ENCODE data around the gene ADAR. TPM values are rescaled to one million over a fixed set of nuclear protein-coding genes. Genes with fewer than 3 reads are reported as not detected.

Gene ADAR
- total RNA-seq, 3 donors from 2014 or later: 127 to 149 (median 137) TPM

DNA sequence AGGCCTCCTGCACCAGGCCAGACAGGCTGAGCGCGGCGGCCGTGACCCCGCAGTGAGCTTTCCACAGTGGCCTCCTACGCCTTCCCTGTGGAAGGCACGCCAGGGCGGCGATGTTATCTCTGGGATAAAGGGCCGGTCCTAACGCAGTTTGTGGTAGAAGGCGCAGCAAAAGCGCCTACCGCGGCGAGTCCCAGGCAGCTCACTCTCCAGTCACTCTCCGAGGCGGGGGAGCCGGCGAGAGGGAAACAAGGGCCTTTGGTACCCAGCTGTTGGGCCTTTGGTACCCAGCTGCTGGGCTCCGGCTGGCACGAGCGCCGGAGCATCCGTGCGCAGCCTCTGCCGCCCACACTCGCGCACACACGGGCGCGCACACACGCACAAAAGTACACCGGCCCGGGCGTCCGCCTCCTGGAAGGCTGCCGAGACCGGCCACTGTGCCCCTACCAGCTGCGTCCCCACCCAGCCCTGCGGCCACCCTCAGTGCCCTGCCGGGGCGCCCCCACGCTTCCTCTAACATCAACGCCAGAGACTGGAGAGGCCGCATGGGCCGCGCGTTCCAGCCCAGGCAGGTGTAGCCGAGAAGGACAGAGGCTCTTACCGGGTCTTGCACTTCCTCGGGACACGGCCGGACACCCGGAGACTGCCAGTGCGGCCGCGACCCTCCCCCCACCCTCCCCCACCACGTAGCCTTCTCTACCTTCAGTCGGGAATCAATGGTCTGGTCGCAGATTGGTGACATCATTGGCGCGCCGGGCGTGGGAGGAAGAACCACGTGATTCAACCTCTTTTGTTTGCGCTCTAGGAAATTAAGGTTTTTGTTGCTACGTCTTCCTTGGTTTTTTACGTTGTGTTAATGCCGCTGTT is 19.5 kb upstream of the ADAR start:
- Histone ChIP-seq H3K9me3 (peaks cover 2% of the 10 kb centered on the region), H3K4me3 (peak overlapping the region; percentile 91), H3K4me1 (ENCODE audit: low read depth) (peaks cover 10% of the 10 kb centered on the region), H3K36me3 (ENCODE audit: low read depth) (no peaks in the 10 kb centered on the region)
- peak; percentile 92 to 98 (median 94) for DNase-seq
- TF ChIP-seq, protein P1, sequence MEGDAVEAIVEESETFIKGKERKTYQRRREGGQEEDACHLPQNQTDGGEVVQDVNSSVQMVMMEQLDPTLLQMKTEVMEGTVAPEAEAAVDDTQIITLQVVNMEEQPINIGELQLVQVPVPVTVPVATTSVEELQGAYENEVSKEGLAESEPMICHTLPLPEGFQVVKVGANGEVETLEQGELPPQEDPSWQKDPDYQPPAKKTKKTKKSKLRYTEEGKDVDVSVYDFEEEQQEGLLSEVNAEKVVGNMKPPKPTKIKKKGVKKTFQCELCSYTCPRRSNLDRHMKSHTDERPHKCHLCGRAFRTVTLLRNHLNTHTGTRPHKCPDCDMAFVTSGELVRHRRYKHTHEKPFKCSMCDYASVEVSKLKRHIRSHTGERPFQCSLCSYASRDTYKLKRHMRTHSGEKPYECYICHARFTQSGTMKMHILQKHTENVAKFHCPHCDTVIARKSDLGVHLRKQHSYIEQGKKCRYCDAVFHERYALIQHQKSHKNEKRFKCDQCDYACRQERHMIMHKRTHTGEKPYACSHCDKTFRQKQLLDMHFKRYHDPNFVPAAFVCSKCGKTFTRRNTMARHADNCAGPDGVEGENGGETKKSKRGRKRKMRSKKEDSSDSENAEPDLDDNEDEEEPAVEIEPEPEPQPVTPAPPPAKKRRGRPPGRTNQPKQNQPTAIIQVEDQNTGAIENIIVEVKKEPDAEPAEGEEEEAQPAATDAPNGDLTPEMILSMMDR (IDR thresholded peaks at IDR 0.05): no peak
- ATAC-seq: peak; percentile 93
- intact Hi-C loops (cut with DNase I, micrococcal nuclease): no loop called here

DNA sequence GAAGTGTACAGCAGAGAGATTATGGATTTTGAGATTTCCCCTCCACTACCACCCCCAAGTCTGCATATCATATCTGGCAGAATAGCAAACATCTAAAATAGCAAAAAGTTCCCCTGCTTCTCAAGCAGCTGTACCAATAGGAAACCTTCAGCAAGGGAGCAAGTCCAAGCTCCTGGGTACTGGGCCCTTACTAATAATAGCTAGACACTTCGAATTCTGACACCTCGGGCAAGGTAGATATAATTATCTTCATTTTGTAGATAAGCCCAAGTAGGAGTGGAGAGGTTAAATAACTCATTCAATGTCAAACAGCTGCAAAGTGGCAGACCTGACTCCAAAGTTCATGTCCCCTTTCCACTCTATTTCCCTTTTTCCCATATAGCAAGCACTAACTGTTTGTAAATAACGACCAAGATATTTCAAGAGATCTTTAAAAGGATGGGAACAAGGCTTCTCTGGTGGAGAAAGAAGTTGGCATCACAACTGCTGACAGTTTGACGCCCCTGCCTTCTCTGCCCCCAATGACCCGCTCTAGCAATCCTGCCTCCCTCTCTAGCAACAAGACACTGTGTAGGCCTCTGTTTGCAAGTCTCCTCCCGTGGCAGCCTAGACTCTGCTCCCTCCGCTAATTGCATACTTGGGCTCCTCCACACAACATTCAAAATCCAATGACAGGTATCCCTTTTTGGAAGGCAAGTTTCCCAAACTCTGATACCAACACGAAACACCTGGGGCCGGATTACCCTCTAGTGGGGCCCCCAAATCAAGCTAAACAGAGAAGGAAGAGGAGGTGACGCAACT is 18.7 kb upstream of the ADAR start:
- TF ChIP-seq, protein P1 (IDR thresholded peaks at IDR 0.05): no peak
- peaks cover 2% of the 10 kb centered on the region for H3K9me3 ChIP-seq
- DNase-seq (no peak), ATAC-seq (peak; percentile 25)
- peaks cover 10% of the 10 kb centered on the region for H3K4me1 ChIP-seq (ENCODE audit: low read depth)
- intact Hi-C loops (cut with DNase I, micrococcal nuclease): no loop called here
- no peaks in the 10 kb centered on the region for H3K36me3 ChIP-seq (ENCODE audit: low read depth)
- H3K4me3 ChIP-seq: peak overlapping the region; percentile 91

DNA sequence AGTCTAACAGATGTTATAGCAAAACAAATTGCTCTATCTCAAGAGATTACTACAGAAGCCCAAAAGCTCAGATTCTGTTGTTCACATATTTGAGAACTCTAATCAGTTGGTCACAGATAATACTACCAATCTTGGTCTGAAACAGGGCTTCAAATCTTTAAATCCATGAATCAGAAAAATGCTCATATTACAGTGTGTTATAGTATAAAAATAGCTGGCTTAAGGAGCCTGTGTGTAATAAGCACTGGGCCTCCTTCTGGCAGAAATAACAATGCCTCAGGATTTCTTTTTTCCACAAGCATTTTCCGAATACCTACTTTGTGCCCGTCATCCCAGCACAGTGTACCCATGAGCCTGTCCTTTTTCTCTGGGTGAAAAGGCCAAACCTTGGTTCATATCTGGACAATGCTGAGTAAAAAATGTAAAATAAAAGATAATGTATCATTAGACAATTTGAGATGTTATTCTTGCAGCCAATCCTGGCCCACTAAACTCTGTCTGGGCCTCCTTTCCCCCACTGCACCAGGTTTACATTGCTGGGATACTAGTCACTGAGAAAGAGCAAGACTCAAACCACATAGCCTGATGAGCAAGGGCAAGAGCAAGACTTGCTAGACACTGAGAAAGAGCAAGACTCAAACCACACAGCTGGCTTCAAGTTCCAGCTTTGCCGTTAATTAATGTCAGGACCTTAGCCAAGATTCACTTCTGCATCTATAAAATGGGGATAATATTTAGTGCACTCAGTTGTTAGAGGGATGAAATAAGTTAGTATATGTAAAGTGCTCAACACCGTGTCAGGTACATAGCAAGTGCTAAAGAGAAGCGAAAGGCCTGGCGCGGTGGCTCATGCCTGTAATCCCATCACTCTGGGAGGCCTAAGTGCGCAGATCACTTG is 17.0 kb upstream of the ADAR start:
- ATAC-seq (no peak), DNase-seq (no peak)
- intact Hi-C loops (cut with DNase I, micrococcal nuclease): no loop called here
- Histone ChIP-seq H3K36me3 (ENCODE audit: low read depth) (no peaks in the 10 kb centered on the region), H3K9me3 (peaks cover 2% of the 10 kb centered on the region), H3K4me3 (no peak overlapping the region), H3K4me1 (ENCODE audit: low read depth) (peaks cover 10% of the 10 kb centered on the region)
- TF ChIP-seq, protein P1 (IDR thresholded peaks at IDR 0.05): no peak

DNA sequence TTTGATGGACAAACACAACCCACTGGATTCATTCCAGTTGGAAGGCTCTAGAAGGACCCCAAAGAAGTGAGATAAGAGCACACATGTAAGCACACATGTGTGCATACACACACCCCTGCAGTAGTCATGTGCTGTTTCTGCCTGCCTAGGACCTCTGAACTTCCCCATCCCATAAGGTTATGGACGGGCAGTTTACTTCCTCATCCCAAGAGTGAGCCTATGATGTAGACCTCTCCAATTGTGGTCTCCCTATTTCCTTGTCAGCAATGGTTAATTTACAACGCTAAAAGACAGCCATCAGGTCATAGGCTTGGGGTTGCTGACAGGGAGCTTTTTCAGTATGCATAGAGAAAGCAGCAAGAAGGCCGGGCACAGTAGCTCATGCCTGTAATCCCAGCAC is 15.4 kb upstream of the ADAR start:
- peak in 1 of 3 donors; percentile 18 for DNase-seq

More for the DNA sequence above, 15.4 kb upstream of the ADAR start:
- no peaks in the 10 kb centered on the region for H3K36me3 ChIP-seq (ENCODE audit: low read depth)
- TF ChIP-seq, protein P1 (IDR thresholded peaks at IDR 0.05): no peak
- intact Hi-C loops (cut with DNase I, micrococcal nuclease): no loop called here
- ATAC-seq: peak; percentile 37
- H3K9me3 ChIP-seq: no peaks in the 10 kb centered on the region
- no peak overlapping the region for H3K4me3 ChIP-seq
- H3K4me1 ChIP-seq (ENCODE audit: low read depth): peaks cover 10% of the 10 kb centered on the region

All from mucosa of descending colon (tissue), 3 donors.